HG03565 (cell line): ENCODE measurements around the gene DYNC1I1.

Source experiments
- ATAC-seq: cut with Tn5 transposase; IDR thresholded peaks from one replicate; pipeline ENCODE4 v1.9.1; 2021; ENCODE audit warnings: mild to moderate bottlenecking, moderate library complexity; ENCODE audit not compliant: unreplicated experiment

Gene DYNC1I1

DNA sequence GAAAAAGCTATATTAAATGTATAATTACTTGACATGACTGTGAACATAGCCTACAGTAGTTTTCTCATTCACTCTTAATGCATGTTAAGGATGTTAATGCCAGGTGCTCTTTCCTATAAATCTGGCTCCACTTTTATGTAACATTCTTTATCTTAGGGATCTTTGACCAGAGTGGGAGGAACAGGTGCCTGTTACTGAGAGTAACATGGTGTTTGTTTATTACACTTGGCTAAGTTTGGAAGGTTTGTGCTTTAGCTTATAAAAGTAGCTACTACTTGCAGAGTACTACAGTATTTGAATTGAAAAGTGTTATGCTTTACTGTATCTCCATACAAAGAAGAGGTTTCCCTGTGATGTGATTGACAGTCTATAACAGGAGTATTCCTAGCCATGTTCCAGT, 183.4 kb downstream of the DYNC1I1 start:
- ATAC-seq = no peak

- ATAC-seq = no peak
Measured at GRCh38 chr7:95957510-95957909, 185.2 kb downstream of the DYNC1I1 start.

DNA sequence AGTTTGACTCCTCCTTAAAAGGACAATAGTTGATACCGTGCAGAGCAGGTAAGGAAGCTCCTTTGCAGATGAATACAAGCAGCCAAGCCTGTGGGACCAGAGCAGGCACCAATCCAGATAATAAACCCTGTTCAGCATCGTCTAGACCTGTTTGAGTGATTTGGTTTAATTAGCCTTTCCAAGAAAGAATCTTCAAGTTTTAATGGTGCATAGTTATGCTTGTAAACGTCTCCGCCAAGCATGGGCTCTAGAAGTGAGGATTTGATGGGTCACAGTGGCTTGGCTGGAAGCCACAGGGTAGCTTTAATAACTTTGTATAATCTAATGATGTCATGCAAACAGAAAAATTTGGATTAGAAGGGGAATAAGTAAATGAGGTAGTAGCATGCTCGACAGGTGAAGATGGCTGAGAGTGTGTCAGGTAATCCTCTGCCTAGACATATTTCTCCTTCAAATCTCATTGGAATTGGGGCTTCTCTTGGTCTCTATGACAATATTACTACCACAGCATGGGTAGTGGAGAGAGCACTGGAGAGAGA, 188.4 kb downstream of the DYNC1I1 start:
- ATAC-seq = no peak

- no peak for ATAC-seq
Measured at GRCh38 chr7:95963446-95963990, 191.2 kb downstream of the DYNC1I1 start.

GRCh38 chr7:95971716-95972115, 199.4 kb downstream of the DYNC1I1 start:
- no peak for ATAC-seq

DNA sequence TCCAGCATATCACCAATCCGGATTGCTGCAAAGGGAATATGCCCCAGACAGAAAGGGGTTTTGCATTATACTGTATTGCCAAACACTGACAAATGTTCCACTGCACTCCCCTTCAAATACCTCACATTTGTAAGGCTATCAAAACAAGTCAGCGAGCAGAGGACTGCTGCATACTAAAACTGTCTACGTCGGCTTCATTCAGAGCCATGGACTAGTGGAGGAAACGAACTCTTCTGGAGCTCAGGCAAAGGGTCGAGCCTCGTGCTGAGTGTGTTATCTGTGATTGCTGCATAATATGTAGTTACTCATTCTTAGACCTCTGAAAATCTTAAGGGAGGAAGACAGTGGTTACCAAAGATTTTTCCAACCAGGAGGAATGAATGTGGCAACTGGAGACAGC, 200.2 kb downstream of the DYNC1I1 start:
- ATAC-seq = no peak

GRCh38 chr7:95974108-95974507, 201.8 kb downstream of the DYNC1I1 start:
- no peak for ATAC-seq

DNA sequence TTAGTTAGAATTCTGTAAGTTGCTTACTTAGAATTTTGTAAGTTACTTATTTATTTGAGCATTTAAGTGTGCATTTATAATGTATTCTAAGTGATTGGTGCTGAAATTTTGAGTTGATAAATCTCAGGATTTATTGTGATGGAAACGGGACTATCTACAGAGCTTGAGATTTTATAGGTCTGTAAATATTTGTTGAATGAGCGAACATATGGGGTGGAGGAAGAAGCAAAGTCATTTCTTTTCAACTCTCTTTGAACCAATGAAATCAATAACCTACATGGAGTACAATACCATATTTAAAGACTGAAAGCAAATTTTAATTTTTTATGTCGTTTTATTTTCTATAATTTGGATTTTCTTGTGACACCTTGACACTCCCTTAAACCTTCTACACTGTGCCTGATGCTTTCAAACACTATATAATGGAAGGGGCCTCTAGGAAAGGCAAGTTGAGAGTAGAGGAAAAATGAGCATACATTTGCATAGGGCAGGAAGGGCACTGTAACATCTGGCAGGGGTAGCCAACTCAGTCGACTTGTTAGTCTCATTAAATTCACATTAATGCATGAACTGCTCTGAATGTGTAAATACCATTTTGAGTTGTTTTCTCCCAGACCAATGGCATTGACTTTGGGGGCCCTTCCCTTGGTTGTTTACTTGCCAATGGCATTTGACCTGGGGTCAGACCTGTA, 204.2 kb downstream of the DYNC1I1 start:
- no peak for ATAC-seq

- no peak for ATAC-seq
Measured at GRCh38 chr7:95977994-95978393, 205.6 kb downstream of the DYNC1I1 start.

GRCh38 chr7:95980167-95980566, 207.8 kb downstream of the DYNC1I1 start:
- ATAC-seq = no peak

- ATAC-seq = no peak
Measured at GRCh38 chr7:95980706-95981105, 208.4 kb downstream of the DYNC1I1 start.

GRCh38 chr7:95986178-95986764, 213.9 kb downstream of the DYNC1I1 start:
- no peak for ATAC-seq

GRCh38 chr7:95989301-95989700, 216.9 kb downstream of the DYNC1I1 start:
- ATAC-seq = no peak

DNA sequence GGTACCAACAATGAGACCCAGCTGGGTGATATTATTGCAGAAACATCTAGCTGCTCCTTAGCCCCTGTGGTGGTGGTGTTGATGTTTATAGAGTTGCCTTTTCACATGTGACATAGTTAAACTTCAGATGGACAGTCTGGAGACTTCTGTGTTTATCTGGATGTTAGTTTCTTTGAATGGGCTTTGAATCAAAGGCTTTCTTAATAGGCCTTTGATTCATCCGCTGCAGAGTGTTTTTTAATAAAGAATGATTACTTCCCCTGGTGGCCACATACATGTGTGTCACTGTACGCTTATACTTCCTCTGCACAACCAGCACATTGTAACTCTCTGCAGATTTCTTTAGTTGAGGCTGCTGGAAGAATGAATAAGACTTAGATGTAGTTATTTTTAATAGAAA, 221.0 kb downstream of the DYNC1I1 start:
- no peak for ATAC-seq

DNA sequence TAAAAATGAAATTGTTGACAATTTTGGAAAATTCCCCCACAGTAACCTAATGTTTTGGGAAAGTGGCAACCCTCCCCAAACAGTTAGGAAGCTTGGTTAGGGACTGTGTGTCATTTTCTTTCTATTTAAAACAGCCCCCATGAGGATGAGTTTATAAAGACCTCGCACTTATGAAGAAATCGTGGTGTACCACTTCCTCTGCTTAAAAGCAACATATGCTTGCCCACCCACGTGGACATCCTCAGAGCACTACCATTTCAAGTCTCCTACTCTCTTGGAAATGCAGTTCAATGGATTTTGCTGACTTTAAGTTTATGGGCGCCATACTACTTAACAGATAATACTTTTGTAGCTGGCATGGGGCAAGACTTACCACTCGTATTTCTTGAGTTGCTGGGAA, 223.8 kb downstream of the DYNC1I1 start:
- no peak for ATAC-seq

DNA sequence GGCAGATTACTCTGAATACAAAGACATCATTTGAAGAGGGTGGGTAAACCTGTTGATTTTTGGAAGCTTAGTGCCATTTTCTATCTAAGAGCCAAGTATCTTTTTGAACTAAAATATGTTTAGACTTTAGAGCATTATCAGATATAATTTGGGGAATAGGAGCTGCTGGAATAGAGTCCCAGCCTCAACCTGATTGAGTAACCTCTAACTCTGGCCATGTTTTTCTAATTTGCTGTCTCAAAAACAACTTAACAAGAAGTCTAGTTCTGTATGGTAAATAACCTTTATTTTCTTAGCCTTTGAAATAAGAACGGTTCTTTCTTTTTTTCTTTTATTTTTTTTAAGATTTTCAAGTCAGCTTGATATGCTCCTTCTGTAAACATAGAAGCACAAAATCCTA, 224.5 kb downstream of the DYNC1I1 start:
- ATAC-seq = no peak

DNA sequence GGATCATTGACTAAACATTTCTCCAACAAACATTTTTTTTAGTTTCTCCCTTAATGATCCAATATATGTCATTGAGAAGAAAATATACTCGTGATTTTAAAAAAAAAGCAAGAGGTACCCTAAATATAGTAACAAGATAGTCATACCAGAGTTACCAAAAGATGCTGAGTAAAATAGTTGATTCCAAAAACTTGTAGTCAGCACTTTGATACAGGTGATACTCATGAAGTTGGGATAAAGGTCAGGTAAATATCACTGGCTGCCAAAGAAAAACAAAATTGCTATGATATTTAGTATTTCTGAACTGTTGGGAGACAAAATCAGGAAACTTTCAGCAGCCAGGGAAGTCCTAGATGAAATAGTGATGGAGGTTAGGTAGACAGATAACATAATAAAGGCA, 225.3 kb downstream of the DYNC1I1 start:
- ATAC-seq = no peak

GRCh38 chr7:95999481-95999880, 227.1 kb downstream of the DYNC1I1 start:
- ATAC-seq = no peak

DNA sequence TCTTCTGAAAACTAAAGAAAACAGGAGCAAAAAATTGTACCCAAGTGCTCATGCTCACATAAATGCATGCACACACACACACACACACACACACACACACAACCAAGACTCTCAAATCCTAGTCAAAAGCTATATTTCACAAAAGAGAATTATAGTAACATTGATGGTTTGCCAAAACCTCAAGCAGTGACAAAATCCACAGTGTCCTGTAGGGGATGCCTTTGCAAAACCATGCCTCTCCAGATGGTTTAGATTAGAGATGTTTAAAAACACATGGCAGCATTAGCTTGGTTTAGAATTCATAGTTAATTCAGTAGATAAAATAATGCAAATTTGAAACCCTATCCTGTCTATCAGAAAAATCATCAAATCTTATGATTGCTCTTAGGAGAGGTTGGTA, 232.2 kb downstream of the DYNC1I1 start:
- no peak for ATAC-seq

GRCh38 chr7:96005271-96005670, 232.9 kb downstream of the DYNC1I1 start:
- no peak for ATAC-seq

DNA sequence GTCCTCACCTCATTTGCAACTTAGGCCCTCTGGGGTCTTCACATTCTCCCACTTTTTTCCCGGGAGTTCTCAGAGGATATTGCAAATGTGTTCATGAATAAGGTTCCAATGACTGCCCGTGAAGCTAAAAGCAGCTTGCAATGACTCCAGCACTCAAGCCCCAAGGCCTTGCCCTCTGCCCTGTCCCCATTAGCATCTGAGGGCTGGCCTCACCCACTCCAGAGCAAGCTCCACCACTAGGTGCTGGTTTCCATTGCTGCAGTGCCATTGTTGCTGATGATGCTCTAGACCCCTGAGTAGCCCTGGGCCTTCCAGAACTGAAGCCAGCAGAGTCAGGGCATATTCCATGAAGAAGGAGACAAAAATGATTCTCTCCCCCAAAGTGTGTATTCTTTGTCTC, 236.8 kb downstream of the DYNC1I1 start:
- ATAC-seq = no peak

GRCh38 chr7:96013836-96014235, 241.5 kb downstream of the DYNC1I1 start:
- ATAC-seq = no peak
